HG03108 (cell line): ENCODE data around the gene VPS39.

Experiments
- ATAC-seq: cut with Tn5 transposase; IDR thresholded peaks from one replicate; pipeline ENCODE4 v1.9.1; 2021; ENCODE audit warnings: moderate library complexity; ENCODE audit not compliant: unreplicated experiment

VPS39 gene

DNA sequence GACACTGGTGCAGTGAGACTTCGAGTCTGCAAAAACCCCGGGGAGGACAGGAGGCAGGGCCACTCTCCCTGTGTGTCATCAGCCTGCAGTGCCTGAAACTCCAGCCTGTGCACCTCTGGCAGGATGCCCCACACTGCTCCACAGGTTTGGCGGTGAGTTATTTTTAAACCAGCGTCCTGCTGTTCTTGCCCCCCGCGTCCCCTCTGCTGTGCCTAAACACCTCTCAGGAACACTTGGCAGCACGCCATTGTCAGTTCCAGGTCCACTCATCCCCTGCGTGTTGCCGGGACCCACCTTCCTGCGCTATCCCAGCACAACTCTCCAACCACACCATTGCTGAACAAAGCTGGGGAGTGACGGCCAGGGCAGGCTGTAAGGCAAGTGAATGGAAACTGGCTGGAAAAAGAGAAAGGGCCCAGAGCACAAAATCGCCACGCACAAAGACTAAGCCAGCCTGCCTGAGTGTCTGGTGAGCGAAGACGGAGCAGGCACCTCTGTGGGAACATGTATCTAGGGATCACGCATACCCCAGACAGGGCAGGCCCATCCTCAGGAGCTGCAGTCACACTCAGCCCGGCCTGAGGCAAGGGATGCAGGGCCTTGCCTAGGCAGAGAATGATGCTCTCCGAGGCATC, 48.6 kb downstream of the VPS39 start:
- no peak for ATAC-seq

DNA sequence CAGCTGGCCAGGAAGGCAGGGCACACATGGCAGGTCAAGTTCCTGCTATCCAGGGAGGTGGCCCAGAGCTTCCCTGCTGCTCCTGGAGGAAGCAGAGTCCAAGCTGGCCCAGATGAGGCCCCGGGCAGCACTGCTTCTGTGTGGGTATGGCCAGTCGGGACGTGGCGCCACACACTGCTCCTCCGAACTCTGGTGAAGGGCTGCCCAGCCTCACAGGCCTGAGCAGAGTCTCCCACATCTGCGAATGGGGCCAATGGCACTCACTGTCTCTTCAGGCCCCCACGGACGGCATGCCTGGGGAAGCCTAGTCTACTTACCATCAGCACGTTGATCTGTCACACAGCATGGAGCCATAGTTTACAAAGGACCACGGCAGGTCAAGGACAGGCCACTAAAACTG, 49.2 kb downstream of the VPS39 start:
- ATAC-seq = no peak

DNA sequence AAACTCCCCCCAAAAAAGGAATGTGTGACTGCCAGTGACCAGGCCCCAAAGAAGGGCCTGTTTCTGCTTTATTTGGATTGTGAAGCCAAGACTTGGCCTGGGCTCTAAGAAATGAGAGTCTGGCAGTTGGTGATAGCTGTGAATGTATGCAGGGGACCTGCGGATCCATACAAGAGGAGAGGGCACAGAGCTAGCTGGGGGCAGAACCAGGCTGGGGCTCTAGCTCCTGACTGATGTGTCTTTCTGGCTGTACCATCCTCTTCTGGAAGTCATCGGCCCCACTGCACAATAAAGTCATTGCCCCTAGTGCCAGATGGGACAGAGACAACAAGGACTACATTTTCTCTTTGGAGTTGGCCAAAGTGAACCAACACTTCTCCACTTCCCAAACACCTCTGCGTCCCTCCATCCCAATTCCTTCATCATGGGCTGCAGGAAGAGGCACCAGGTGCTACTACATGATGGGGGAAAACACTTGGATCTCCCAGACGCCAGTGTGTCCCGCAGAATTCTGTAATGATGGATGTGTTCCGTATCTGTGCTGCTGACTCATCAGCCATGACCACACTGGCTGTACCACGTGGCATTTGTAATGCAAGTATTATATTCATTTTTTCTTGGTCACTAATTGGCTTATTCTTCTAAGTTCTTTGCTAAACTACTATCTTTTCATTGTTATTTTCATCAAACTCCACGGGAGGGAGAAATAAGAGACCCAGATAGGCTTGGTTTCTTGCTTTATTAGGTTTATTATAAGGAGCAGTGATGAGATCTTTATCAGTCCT, 49.9 kb downstream of the VPS39 start:
- no peak for ATAC-seq

DNA sequence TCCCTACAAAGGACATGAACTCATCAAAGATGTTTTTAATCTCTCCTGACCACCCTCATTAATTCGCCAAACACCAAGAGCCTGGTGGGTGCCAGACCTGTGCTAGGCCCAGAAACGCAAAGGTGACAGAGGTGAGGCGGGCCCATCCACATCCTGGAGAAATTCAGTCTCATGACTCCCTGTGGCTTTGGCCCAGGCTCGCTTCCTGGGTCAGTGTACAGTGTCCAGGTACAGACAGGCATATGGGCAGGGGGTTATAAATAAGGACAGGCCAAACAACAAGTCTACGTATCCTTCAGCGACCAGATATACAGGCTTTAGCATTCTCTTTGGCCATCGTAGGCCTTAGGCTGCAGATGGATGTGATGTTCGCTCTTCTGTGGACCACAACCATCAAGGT, 50.7 kb downstream of the VPS39 start:
- ATAC-seq = no peak

DNA sequence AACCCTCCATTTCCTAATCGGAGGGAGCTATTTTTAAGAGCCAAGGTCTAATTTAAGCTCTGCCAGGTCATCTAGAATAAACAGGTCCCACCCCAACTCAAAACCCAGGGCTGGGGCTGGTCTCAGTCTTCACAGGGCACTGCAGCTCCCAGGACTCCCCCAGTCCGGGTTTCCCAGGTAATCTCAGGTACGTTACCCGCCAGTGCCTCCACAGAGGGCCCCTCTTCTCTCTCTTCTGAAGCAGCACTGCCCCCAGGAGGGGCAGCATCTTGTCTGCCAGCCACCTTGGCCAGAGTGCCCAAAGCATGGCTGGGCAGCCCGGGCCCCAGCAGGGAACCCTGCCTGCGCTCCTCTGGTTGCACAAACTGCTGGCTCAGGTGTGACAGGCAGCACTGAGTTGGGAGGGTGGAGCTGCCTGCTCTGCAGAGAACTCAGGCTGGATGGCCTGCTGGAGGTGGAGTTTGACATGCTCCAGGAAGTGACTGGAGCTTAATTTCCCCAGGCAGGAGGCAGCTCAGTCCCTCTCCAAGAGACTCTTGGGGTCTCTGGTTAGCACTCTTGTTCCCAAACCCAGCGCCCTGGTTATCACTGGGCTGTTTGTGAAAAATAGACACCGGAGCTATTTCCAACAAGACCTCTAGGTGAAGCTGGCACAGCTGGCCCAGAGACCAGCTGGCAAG, 51.7 kb downstream of the VPS39 start, which contains the start of gene PLA2G4F:
Gene PLA2G4F, minus strand, starts transcription at position 394 of the 680 bp plus-strand sequence. Its CDS starts 87 bp downstream, at position 307.
- no peak for ATAC-seq

DNA sequence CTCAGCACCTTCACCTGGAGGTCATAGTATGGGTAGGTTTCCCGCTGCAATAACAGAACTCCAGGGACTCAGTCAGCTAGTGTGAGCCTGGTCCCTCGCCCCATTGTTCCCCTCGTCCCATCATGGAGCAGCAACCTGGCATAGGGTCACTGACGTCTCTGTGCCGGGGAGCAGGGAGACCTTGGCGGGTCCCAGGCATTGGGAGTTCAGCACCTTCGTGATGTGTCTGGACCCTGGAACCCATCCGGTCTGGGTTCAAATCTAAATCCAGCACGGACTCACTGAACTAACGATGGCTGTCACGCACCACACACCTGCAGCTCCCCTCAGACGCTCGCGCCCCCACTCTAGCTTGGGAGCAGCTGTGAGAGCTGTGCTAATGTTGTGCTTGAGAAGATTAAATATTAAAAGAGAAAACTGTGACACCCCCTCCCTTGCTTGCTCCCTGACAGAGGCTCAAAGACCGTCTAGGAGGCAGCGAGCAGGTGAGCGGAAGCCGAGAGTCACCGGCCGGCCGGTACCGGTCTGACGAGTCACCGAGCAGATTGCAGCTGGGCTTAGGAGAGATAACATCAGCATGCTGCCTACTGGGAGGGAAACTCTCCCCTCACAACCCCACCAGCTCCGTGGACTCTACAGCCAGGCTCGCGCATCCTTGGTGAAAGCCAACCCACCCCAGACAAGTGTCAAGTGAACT, 52.4 kb downstream of the VPS39 start:
- ATAC-seq = no peak

DNA sequence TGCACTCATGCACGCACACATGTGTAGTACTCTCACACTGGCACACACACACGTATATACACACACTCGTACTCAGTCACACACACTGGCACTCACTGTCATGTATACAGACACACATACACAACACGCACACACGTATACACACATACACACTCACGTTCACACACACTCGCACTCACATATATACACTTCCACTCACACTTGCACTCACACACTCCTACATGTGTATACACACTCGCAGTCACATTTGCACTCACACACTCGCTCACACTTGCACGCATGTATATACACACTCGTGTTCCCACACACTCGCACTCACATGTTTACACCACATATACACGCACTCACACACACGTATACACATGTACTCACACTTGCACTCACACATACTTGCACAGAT, 53.1 kb downstream of the VPS39 start:
- ATAC-seq = no peak

DNA sequence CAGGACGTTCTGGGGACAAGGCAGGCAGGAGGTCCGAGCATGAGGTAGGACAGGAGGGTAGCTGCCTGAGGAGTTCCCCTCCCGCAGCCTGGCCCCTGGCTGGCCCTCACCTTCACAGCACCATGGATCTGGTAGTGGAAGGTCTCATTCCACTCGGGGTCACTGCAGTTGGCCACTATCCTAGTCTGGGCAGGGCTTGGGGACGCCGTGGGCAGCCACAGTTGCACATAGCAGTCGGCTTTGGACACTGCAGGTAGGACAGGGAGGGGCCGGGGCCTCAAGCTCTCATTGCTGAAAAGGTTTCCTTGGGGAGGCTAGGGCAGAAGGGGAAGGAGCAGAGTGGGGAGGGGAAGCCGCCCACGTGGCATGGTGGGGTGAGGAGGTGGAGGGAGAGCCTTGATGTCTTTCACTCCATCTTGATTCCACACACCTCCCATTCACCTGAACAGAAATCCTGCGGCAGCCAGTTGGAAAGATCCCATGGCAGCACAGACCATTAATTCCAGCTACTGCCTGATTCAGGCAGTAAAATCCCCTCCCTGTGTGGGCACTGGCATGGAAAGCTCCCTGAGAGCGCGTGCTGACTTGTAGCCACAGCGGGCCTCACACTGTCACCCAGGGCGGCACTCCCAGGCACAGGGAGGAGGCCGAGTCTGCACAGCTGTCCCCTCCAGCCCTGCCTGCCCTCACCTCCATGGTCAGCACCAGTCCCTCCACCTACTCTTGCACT, 53.7 kb downstream of the VPS39 start:
- ATAC-seq = no peak

DNA sequence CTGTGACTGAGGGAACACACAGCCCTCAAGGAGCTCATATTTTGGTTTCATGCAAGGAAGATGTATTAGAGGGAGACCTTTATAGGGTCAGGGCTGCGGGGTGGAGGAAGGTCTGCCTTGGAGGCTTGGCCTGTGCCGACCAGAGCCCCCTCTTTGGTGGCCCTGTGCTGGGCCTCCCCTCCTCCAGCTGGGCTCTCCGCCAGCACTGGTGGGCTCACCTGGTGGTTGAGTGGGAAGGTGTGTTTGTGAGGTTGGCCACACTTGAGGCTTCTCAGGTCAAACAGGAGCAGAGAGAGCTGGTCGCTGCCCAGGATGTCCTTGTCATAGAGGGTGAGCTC, 54.3 kb downstream of the VPS39 start:
- ATAC-seq = no peak

DNA sequence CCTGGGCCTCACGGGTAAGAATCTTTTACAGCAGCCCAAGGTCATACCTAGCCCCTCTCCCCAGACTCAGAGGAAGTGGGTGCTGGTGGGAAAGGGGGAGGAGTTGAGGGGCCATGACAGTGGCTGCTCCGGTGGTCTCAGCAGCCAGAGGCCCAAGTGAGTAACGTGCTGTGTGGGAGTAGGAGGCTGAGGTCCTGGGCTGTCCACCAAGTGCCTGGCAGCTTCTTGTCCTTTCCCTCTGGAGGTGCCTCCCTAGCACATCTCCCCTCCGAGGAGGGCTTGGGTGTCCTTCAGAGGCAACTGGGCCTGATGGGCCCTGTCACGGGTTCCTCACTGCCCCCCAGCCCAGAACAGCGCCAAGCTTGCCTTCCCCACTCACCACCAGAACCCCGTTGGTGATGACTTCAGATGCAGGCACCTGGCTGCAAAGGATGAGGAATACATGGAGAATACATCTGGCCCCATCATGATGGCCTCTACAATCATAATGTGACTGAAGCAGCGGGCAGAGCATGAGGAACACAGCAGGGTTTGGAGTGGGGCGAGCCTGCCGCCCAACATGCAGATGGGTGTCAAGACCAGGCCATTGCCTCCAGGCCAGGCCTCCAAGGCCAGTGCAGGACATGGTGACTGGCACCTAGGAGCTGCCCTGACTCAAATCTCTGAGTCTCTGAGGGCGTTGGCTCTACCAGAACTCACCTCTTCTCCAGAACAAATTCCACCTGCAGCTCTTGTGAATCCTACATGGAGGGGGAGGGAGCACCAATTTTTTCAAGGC, 55.0 kb downstream of the VPS39 start:
- no peak for ATAC-seq

DNA sequence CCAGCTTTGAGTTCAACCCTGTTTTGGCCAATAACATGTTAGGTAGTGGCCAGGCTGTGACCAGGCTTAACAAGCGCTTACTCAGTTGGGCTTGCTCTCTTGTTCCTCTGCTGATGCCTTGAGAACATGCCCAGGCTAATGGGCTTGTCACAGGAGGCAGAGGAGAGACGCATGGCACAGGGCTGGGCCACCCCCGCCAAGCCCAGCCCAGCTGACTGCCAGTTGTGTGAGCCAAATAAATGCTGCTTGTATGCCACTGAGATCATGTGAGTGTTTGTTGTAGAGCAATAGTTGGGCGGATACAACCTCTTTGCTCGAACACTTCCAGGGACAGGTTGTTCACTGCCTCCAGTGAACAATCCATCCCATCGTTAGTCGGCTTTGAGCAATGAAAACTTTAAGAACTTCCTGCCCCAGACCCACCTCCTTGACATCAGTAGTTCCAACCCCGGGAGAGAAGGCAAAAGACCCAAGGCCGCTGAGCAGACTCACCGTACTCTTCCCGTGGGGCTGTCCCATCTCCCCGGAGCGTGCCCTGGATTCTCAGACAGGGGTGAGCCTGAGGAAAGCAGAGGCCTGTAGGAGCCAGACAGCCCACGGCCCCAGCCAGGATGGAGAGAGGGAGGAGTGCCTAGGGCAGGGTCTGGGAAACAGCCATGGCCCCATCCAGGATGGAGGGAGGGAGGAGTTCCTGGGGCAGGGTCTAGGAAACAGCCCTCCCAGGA, 55.7 kb downstream of the VPS39 start:
- no peak for ATAC-seq

DNA sequence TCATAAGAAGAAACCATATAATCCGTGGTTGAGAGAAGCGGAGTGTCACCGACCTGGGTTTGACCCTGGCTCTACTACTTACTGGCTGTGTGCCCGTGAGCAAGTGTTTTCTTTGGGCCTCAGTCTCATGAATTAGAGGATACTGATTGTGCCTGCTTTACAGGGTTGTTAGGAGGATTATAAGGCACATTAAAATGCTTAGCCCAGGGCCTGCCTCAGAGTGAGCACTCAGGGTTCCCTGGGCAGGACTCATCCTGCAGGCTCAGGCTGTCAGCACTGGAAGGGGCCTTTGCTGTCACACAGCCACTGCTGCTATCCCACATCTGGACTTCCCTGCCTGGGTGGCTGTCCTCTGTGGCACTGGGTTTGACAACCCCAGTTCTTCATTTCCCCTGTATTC, 56.4 kb downstream of the VPS39 start:
- no peak for ATAC-seq

DNA sequence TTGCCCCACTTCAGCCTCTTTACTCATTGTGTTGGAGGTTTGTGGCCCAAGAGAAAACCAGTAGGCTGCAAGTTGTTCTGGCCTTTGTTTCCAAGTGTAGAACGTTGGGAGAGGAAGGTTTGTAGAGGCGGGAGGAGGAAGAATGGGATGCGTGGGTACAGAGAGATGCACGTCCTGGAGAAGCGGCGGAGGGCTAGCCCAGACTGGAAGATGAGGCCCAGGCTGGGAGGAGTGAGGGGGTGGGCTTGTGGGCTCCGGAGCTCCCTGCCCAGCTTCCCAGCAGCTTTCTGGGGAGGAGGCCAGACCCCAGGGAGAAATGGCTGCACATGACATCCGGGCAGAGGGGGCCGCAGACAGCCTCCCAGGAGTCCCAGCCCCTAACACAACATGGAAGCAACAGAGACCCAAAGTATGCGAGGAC, 57.0 kb downstream of the VPS39 start:
- ATAC-seq = no peak

DNA sequence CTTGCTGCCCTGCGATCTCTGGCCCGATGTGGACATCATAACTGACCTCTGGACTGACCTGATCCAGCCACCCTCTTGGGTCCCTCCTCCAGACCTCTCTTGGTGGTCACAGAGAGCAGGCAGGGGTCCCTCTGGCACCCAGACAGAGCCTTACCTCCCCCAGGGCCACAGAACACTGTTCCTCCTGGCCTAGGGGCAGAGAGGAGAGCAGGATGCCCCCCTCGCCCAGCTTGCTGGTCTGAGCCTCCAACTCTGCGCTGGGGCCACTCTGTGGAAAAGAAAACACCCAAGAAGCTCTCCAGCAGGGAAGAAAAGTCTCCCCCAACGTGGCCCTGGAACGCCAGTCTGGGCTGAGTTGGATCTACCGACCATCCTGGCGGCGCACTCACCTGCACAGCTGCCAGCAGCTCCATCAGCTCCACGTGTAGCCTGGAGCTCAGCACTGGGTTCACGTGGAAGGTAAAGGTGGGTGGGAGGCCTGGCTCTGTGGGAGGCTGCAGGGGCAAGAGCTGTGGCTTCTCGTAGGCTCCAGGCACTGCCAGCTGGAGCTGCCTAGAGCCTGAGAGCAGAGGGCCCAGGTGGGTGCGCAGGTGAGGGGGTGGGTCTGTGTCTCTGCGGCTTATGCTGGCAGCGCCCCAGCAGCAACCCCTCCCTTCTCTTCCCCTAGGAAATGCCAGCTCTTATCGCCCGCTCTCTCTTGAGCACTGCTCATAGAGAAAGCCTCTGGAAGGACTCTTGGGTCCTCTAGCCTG, 57.7 kb downstream of the VPS39 start:
- ATAC-seq = no peak

DNA sequence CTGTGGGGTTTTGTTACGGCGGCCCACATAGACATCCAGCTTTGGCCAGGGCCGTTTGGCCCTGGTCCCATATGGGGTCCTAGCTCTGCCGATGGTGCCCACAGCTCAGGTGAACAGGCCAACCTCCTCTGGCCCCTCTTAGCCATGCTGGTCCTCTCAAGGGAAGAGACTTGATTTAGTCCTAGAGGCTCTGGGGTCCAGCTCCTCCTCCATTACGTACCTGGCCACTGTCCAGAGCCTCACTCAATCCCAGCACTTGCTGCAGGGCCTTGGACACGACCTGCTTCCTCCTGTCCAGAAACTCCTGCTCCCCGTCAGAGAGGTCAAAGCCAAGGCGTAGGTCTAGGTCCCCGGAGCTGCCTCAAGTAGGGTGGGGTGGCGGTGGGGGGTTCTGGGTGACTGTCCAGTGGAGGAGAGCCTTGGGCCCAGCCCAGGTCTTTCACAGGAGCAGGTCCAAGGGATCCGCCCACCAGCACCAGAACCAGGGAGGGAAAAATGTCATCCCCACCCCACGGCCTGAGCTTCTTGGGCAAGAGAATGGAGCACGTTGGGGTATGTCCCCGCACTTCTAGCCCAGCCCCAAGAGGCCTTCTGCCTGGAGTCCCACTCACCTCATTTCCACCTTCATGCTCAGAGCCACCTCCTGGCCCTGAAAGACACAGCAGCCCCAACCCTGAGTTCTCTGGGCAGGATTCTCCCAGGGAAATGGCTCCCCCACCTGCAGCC, 58.4 kb downstream of the VPS39 start:
- ATAC-seq = no peak

DNA sequence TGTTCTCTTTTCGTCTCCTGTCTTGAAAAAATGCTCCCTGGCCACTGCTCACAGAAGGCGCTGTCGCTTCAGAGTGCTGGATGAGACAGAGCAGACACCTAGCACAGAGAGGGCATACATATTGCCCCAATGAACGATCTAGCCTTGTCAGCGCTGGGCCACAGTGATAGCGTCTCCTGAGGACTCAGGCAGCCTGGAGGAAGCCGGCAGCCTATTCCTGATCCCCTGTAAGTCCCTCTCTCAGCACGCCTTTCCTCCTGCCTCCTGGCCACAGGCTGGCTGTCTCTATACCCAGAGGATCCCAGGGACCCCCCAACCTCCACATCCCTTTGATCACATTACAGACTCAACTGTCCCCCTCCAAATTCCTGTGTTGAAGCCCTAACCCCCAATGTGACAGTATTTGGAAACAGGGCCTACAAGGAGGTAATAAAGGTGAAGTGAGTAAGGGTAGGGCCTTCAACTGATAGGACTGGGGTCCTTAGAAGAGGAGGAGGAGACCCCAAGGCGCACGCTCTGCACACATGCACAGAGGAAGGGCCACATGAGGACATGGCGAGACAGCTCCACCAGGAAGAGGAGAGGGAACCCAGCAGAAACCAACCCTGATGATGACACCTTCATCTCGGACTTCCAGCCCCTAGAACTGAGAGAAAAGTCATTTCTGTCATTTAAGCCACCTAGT, 59.2 kb downstream of the VPS39 start:
- no peak for ATAC-seq

DNA sequence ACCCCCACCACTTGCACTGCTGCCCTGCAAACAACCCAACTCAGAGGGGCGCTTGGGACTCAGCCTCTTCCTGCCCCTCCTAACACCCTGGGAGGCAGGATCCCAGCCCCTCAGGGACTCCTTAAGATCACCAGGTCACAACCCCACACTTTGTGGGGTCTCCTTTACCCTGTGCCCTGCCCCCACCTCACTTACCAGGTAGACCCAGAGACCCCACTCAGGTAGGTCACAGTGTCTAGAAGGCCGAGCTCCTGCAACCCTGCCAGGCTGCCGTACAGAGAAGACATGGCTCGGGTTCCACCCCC, 60.7 kb downstream of the VPS39 start:
- no peak for ATAC-seq
